NB4 (cell line): ENCODE data around the gene AHCTF1.
"Not testable (repeated sequence)": the region's sequence is repeated elsewhere in the genome, so short reads cannot be mapped to it uniquely, and the experiment has no call there.

ENCODE experiments used
- CTCF ChIP-seq: IDR thresholded peaks from one replicate; pipeline ENCODE4 v1.5.1; 2012; ENCODE audit warnings: low read depth, low read length
- MYC ChIP-seq: IDR thresholded peaks from 2 replicates; pipeline ENCODE4 v1.6.1; 2011; ENCODE audit warnings: low read depth, low read length

GRCh38 chr1:246916026-246916923 lies 15.5 kb downstream of the AHCTF1 start:
- not testable (repeated sequence) for TF ChIP-seq CTCF, MYC
